GM12865 (cell line): Measurements from ENCODE around the gene FARP1.

ENCODE experiments used
- DNase-seq: peaks from one replicate; pipeline ENCODE4 v3.0.0; 2010; ENCODE audit warnings: low read depth
- H3K4me3 ChIP-seq: 2 replicates; pipeline ENCODE4 v1.5.1; 2011; ENCODE audit warnings: mild to moderate bottlenecking, low read depth, low read length, control low read depth
- TF ChIP-seq, protein P1 (sequence below): IDR thresholded peaks from 2 replicates; pipeline ENCODE4 v1.5.1; 2011; ENCODE audit warnings: low read length, control low read depth, low read depth, inconsistent platforms; ENCODE audit not compliant: insufficient read depth; ENCODE audit errors: missing control alignments

The FARP1 gene

DNA sequence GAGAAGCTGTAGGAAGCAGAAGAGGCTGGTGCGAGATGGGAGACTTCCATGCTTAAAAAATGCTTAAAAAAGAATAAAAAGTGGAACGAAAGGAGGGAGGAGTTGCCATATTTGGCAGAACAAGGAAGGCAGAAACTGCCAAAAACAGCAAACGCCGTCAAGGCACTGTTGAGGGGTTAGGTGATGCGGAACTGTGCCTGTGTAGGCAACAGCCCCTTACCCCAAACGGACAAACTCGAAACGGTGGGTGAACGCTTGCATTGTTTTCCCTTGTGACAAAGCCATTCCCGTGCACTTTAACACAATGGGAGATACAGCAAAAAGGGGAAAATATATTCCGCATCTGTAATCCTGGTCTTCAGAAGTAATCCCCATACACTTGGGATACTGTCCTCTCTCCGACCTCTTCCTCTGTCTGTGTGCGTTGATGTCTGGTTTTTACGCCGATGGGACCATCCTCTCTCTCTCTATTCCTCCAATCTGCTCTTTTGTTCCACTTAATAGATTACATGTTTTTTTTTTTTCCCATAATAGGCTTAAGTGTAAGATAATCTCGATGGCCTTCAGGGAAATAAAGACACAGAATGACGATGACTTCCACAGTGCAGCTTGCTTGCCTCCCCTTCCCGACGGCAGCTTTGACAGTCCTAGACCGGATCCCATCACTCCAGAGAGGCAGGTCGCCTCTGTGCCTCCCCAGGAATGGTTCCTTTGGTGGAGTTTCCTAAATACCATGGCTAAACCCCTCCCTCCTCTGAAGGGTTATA is 166.9 kb downstream of the FARP1 start:
- no peak for DNase-seq
- TF ChIP-seq, protein P1, sequence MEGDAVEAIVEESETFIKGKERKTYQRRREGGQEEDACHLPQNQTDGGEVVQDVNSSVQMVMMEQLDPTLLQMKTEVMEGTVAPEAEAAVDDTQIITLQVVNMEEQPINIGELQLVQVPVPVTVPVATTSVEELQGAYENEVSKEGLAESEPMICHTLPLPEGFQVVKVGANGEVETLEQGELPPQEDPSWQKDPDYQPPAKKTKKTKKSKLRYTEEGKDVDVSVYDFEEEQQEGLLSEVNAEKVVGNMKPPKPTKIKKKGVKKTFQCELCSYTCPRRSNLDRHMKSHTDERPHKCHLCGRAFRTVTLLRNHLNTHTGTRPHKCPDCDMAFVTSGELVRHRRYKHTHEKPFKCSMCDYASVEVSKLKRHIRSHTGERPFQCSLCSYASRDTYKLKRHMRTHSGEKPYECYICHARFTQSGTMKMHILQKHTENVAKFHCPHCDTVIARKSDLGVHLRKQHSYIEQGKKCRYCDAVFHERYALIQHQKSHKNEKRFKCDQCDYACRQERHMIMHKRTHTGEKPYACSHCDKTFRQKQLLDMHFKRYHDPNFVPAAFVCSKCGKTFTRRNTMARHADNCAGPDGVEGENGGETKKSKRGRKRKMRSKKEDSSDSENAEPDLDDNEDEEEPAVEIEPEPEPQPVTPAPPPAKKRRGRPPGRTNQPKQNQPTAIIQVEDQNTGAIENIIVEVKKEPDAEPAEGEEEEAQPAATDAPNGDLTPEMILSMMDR = no peak
- H3K4me3 ChIP-seq = no peak overlapping the region

DNA sequence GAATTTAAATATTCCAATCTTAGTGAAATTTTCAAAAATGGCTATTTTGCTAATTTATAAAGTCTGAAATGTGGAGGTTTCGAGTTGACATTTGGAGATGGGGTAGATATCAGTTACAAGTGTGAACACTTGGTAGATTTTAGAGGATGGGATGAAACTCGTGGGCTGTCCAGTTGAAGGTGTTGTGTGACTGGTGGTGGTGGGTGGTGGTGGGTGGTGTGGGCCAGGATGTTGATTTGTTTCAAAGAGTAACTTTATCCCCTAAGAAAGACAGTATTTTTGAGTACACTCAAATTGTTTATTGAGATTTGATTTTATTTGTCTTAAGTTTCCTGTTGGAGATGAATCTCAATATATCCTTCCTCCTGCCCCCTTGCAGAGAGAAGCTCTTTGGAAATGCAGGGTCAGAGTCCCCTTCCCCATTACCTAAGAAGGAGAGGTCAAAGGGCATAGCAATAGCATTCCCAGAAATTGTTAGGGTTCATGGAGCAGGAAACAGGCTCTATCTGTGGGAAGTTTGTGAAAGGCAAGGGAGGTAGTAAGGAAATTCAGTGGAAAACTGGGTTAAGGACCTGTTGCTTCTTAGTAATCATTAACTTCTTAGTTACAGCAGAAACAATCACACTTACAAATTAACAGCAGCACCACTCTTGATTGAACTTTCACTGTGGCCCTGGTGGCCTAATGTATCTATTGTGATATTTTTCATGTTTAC is 167.7 kb downstream of the FARP1 start:
- TF ChIP-seq, protein P1 = no peak
- DNase-seq = no peak

DNA sequence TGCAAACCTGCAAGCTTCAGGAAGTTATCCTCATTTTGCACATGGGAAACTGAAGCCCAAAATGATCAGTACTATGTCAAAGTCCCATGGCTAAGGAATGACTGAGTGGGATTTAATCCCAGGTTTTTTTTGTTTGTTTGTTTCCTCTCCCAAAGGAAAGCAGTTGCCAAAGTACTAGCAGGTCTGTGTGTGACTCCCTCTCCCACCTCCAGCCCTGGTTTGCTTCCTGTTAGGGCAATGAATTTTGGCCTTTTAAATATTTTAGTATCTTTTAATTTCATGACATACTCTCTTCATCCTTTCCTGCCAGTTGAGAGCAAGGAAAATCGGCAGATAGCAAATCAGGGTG is 168.3 kb downstream of the FARP1 start:
- TF ChIP-seq, protein P1 = no peak
- no peak for DNase-seq
- no peak overlapping the region for H3K4me3 ChIP-seq

More for the DNA sequence above, 167.7 kb downstream of the FARP1 start:
- no peak overlapping the region for H3K4me3 ChIP-seq

DNA sequence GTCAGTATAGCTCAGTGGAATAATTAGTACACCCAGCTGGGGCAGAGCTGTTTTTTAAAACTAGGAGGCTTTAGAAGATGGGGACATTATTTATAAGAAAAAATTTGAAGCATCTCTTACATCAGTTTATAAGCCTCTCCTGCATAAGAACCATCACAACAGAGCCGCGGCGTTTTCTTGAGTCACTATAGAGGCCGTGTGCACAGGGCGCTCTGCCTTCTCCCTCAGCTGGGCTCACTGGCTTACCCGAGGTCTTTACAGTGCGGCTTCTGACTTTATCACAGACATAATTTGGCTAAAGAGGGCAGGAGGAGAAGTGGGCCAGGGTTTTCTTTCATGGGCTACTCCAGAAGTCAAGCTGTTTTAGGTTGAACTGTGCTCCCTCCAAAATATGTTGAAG is 169.7 kb downstream of the FARP1 start:
- DNase-seq = no peak
- TF ChIP-seq, protein P1 = no peak
- no peak overlapping the region for H3K4me3 ChIP-seq

DNA sequence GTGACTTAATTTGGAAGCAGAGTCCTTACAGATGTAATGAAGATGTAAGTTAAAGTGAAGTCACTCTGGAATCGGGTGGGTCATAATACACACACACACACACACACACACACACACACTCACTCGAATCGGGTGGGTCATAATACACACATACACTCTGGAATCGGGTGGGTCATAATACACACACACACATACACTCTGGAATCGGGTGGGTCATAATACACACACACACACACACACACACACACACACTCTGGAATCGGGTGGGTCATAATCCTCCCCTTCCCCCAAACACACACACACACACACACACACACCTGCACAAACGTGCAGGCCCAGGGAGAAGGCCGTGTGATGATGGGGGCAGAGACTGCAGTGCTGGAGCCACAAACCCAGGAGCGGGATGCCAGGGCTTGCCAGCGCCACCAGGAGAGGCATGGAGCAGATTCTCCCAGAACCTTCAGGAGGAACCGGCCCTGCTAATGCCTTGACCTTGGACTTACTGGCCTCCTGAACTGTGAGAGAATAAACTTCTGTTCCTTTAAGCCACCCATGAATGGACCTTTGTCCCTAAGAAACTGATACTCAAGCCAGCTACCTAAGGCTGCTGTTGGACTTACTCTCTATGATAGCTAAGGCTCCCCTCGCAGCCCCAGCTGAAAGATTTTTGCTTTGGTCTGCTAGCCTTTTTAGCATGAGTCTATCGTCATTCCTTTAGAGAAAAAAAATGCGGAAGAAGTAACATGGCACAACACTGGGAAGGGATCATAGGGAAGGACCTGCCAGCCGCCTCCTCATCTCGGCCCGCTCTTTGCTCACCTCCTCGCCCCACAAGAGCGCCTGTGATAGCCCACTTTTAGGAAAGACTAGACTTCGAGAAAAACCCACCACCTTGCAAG is 170.4 kb downstream of the FARP1 start:
- no peak for DNase-seq
- TF ChIP-seq, protein P1 = no peak
- no peak overlapping the region for H3K4me3 ChIP-seq

DNA sequence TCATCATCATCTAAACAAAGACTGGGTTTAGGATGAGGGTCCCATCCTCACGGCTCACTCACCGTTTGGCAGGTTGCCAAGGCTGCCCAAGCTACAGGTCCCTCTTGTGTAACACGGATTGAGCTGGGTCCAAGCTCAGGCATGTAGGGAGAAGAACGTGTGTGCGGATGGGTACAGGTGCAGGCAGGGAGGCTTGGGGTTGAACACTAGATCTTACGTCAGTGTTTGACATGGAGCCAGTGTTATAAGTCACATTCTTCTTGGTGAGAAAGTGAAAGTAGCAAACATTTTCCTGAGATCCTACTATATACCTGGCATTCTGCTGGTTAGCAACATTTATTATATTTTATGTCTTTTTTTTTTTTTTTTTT is 171.0 kb downstream of the FARP1 start:
- DNase-seq = no peak
- no peak overlapping the region for H3K4me3 ChIP-seq
- TF ChIP-seq, protein P1 = no peak
